Body of pancreas (tissue), 4 donors: ENCODE data around the gene PTOV1.

Source experiments
- CTCF ChIP-seq, 7 experiments: fragments of 450-650 bp in 4 of 7; fragments of 200-600 bp in 3 of 7; sonication (generic) in 3 of 7; IDR thresholded peaks; one replicate each; pipeline ENCODE4 v1.5.1; 2016 to 2019; ENCODE audit warnings: antibody characterized with exemption in 7 of 7
- POLR2A ChIP-seq, 3 donors: fragments of 450-650 bp; IDR thresholded peaks; one replicate each; pipeline ENCODE4 v1.6.1; 2016; ENCODE audit warnings: antibody characterized with exemption in 3 of 3, mild to moderate bottlenecking in 2 of 3

GRCh38 chr19:49870309-49870901 is 19.4 kb downstream of the PTOV1 start:
- TF ChIP-seq CTCF (IDR thresholded peaks at IDR 0.05), result no peak
- TF ChIP-seq POLR2A (IDR thresholded peaks at IDR 0.05), result no peak
